GM10847 (cell line): ENCODE measurements around the gene ARSB.

ENCODE experiments used
- POLR2A ChIP-seq: IDR thresholded peaks from 2 replicates; pipeline ENCODE4 v1.6.1; 2011; ENCODE audit not compliant: insufficient read length; ENCODE audit errors: extremely low read depth

ARSB gene

DNA sequence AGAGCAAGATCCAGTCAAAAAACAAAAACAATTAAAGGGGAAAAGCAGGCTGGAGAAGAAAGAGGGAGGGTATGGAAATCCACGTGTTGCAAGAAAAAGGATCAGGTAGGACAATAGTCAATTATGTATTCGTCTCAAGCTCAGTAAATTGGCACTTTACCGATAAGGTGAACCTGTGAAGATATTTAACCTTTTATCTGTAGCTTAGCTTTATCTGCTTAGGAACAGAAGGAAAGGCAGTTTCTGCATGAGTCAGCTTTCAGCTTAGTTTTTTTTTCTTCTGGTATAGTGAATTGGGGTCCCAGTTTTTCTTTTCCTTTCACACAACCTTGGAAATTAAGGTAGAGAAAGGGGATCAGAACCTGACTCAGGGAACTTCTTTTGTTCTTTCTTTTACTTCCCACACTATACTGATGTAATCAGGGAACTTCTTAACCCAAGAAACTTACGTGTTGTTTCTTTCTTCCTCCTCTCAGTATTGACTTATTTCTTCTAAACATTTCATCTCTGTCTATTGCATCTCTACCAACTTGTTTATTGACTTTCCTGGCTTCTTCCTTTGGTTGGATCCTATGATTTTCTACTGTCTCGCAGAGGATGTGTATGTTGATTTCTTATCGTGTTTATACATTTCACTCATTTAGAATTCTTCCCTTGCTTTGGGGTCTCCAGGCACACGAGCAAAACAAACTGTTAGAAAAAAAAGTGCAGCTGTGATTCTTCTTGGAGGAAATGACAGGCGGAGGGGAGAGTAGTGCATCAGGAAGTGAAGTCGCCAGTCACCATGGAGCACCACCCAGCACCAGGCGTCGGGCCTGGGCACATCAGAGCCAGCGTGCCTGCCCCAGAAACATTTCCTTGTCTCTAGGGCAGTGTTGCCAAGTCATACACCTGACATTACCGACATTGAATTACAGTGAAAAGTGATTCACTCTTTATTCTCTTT is 213.6 kb downstream of the ARSB start:
- no peak for TF ChIP-seq POLR2A

GRCh38 chr5:78768781-78769380 is 216.2 kb downstream of the ARSB start:
- no peak for TF ChIP-seq POLR2A

DNA sequence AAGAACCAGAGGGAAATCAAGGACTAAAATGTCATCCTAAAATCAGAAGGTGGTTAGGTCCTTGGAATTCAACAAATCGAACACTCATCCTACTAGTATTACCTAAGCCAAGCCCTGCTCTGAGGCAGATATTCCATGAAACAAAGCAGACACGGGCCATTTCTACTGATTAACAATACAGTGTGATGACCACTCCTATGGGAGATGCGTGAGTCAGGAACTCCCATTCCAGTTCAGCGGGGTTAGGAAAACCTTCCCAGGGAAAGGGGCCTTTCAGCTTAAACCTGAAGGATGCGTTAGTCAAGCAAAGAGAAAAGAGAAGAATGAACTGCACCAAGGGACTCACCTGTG is 218.7 kb downstream of the ARSB start:
- no peak for TF ChIP-seq POLR2A

DNA sequence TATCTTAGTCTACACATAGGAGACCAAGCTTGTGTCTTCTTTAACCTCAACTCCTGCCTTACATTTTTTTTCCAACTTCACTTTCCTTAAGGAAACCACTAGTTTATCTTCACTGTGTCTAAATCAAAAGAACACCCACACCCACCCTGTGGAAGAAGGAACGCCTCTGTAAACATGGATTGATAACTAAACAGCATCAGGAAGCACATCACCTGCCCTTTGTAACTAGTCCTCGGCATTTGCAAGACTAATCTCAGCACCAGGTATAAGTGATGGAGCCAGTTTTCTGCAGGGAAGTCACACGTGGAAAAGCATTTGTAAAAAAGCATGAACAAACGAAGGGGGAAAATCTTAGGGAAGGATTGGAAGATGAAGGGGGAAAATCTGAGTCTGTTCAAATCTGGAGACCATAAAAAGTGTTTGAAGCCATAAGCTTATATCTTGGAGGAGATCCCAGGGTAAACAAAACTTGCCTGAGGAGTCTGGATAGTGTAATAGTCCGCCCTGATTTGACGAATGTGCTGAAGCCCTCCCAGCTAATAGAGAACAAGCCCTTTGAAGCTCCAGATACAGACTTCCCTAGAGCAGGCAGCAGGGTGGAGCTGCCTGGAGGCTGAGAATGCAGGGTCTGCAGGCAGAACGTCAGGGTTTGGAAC is 219.2 kb downstream of the ARSB start:
- TF ChIP-seq POLR2A, result no peak

- TF ChIP-seq POLR2A, result no peak
Observed at GRCh38 chr5:78765116-78765515, 220.0 kb downstream of the ARSB start.

- TF ChIP-seq POLR2A, result no peak
Observed at GRCh38 chr5:78763659-78764189, 221.4 kb downstream of the ARSB start.

- no peak for TF ChIP-seq POLR2A
Observed at GRCh38 chr5:78761840-78762239, 223.3 kb downstream of the ARSB start.

- TF ChIP-seq POLR2A, result no peak
Observed at GRCh38 chr5:78760770-78761169, 224.3 kb downstream of the ARSB start.

- no peak for TF ChIP-seq POLR2A
Observed at GRCh38 chr5:78760366-78760765, 224.7 kb downstream of the ARSB start.

GRCh38 chr5:78758169-78758839 is 226.8 kb downstream of the ARSB start:
- TF ChIP-seq POLR2A, result no peak

GRCh38 chr5:78757269-78758053 is 227.6 kb downstream of the ARSB start:
- no peak for TF ChIP-seq POLR2A

- no peak for TF ChIP-seq POLR2A
Observed at GRCh38 chr5:78756858-78757257, 228.3 kb downstream of the ARSB start.

DNA sequence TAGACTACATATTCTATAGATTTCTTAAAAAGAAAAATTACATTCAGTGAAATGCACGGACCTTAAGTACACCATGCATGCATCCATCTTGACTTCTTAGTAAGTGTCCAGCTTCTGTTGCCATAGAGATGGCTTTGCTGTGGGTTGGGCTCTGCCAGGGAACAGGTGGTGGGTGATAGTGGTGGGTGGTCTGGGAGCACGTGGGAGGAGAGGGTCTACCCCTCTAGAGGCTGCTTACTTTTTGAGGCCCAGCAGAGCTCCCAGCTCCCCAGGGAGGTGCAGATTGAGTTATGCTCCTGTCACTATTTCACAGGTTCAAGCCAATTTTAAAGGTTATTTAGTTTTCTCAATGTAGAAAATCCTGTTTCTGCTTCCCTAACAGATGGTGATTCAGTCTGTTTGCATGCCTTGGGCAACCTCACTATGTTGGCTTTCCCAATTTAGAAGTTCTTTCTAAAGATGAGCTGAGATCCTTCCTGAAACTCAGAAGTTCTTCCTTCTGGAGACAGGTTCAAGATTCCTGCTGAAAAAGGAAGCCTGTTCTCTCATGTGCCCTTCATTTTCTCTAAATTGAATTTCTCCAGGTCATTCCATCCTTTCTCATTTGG is 229.2 kb downstream of the ARSB start:
- TF ChIP-seq POLR2A, result no peak

GRCh38 chr5:78754655-78755054 is 230.5 kb downstream of the ARSB start:
- no peak for TF ChIP-seq POLR2A
